Neuronal stem cell (in vitro differentiated cells): Measurements from ENCODE around the gene HOXB7.
A peak's percentile ranks its signal among the peaks of the same experiment; 100 is the strongest.

ENCODE experiments used
- DNase-seq: peaks from one replicate; pipeline ENCODE4 v3.0.0-alpha.2; 2013; ENCODE audit warnings: low spot score
- H2AFZ ChIP-seq: one replicate; pipeline ENCODE4 v1.6.1; 2013; ENCODE audit warnings: mild to moderate bottlenecking, low read length, inconsistent platforms
- H2AK5ac ChIP-seq: 2 replicates; pipeline ENCODE4 v1.6.1; 2013; ENCODE audit warnings: low read depth, mild to moderate bottlenecking, inconsistent platforms, low read length, moderate library complexity, mixed read lengths
- H2BK120ac ChIP-seq: 2 replicates; pipeline ENCODE4 v1.6.1; 2013; ENCODE audit warnings: low read depth, mild to moderate bottlenecking, inconsistent platforms, low read length, moderate library complexity, mixed read lengths
- H2BK12ac ChIP-seq: one replicate; pipeline ENCODE4 v1.6.1; 2013; ENCODE audit warnings: low read length, inconsistent platforms
- H2BK15ac ChIP-seq: 2 replicates; pipeline ENCODE4 v1.6.1; 2013; ENCODE audit warnings: mild to moderate bottlenecking, low read length, inconsistent platforms, mixed read lengths
- H2BK5ac ChIP-seq: one replicate; pipeline ENCODE4 v1.6.1; 2013; ENCODE audit warnings: inconsistent platforms, mild to moderate bottlenecking, low read length, moderate library complexity
- H3K14ac ChIP-seq: one replicate; pipeline ENCODE4 v1.6.1; 2013; ENCODE audit warnings: low read length, inconsistent platforms
- H3K18ac ChIP-seq: 2 replicates; pipeline ENCODE4 v1.6.1; 2013; ENCODE audit warnings: low read length, inconsistent platforms
- H3K23ac ChIP-seq: 2 replicates; pipeline ENCODE4 v1.6.1; 2013; ENCODE audit warnings: low read depth, mild to moderate bottlenecking, mixed read lengths, low read length, inconsistent platforms; ENCODE audit not compliant: poor library complexity
- H3K27ac ChIP-seq: replicated peaks from 3 replicates; pipeline ENCODE4 v1.5.1; 2013; ENCODE audit warnings: low read length, inconsistent platforms
- H3K27me3 ChIP-seq, 3 experiments: 2 replicates each; pipeline ENCODE4 v1.6.1; 2013; ENCODE audit warnings: low read length in 3 of 3, mild to moderate bottlenecking in 2 of 3, inconsistent platforms in 1 of 3, low read depth in 1 of 3, mixed read lengths in 1 of 3, moderate library complexity in 1 of 3; ENCODE audit not compliant: control insufficient read depth in 3 of 3, insufficient read depth in 3 of 3
- H3K36me3 ChIP-seq, 2 donors: replicated peaks in 1 of 2; 2 replicates each; pipeline ENCODE4 v1.6.1; 2013; ENCODE audit warnings: low read length in 2 of 2; ENCODE audit not compliant: control insufficient read depth in 2 of 2, insufficient read depth in 2 of 2
- H3K4ac ChIP-seq: 2 replicates; pipeline ENCODE4 v1.6.1; 2013; ENCODE audit warnings: inconsistent platforms, mild to moderate bottlenecking, low read length, moderate library complexity
- H3K4me1 ChIP-seq, 2 donors: 1 replicate in 1 of 2; 2 replicates in 1 of 2; pipeline ENCODE4 v1.6.1; 2013; ENCODE audit warnings: low read length in 2 of 2, low read depth in 1 of 2; ENCODE audit not compliant: control insufficient read depth in 2 of 2, insufficient read depth in 1 of 2
- H3K4me2 ChIP-seq: one replicate; pipeline ENCODE4 v1.6.1; 2013; ENCODE audit warnings: mild to moderate bottlenecking, low read length, inconsistent platforms; ENCODE audit not compliant: insufficient read depth, poor library complexity, severe bottlenecking
- H3K4me3 ChIP-seq, 2 donors: 2 replicates each; pipeline ENCODE4 v1.5.1; 2013; ENCODE audit warnings: low read length in 2 of 2, mild to moderate bottlenecking in 2 of 2, inconsistent platforms in 1 of 2, moderate library complexity in 1 of 2
- H3K79me1 ChIP-seq: one replicate; pipeline ENCODE4 v1.6.1; 2013; ENCODE audit warnings: low read depth, mild to moderate bottlenecking, inconsistent platforms, low read length, moderate library complexity
- H3K9ac ChIP-seq: one replicate; pipeline ENCODE4 v1.6.1; 2013; ENCODE audit warnings: mild to moderate bottlenecking, low read depth, low read length, inconsistent platforms; ENCODE audit not compliant: poor library complexity
- H3K9me3 ChIP-seq, 2 donors: replicated peaks in 1 of 2; 2 replicates each; pipeline versions ENCODE3 to v1.6.1; 2013; ENCODE audit warnings: low read length in 2 of 2, mild to moderate bottlenecking in 2 of 2, inconsistent platforms in 1 of 2, low read depth in 1 of 2, mixed read lengths in 1 of 2, moderate library complexity in 1 of 2; ENCODE audit not compliant: control insufficient read depth in 2 of 2, insufficient read depth in 1 of 2
- H4K8ac ChIP-seq: one replicate; pipeline ENCODE4 v1.6.1; 2013; ENCODE audit warnings: low read depth, mild to moderate bottlenecking, inconsistent platforms, low read length, moderate library complexity
- H4K91ac ChIP-seq: one replicate; pipeline ENCODE4 v1.6.1; 2013; ENCODE audit warnings: low read length, low read depth, mild to moderate bottlenecking, inconsistent platforms; ENCODE audit not compliant: poor library complexity
- WGBS, 2 donors: extraction: QIAGEN DNeasy Blood & Tissue Kit; methylation state at CpG; one replicate each; pipeline ENCODE4 v1.1.7; 2013; ENCODE audit warnings: missing lambda C conversion rate in 2 of 2, mixed read lengths in 1 of 2; ENCODE audit not compliant: insufficient read length in 2 of 2, insufficient replicate concordance in 1 of 2; ENCODE audit errors: extremely low coverage in 2 of 2; 5-methylcytosine and 5-hydroxymethylcytosine counted together

The HOXB7 gene

GRCh38 chr17:48579760-48580554 lies 30.9 kb downstream of the HOXB7 start:
- Histone ChIP-seq H3K23ac (no peak overlapping the region), H3K4me2 (no peak overlapping the region), H3K79me1 (peaks cover 1% of the 10 kb centered on the region), H3K14ac (no peak overlapping the region), H2BK15ac (no peak overlapping the region), H3K27me3 (peaks cover 74 to 99% (median 97%) of the 10 kb centered on the region in 3 experiments), H2BK120ac (no peak overlapping the region), H3K4me3 (no peak overlapping the region), H3K9me3 (peaks cover 0 to 4% of the 10 kb centered on the region in 2 donors), H4K91ac (no peak overlapping the region), H2AK5ac (no peak overlapping the region), H3K36me3 (no peaks in the 10 kb centered on the region), H3K4me1 (no peaks in the 10 kb centered on the region), H2BK5ac (no peak overlapping the region), H3K18ac (no peak overlapping the region), H3K9ac (no peak overlapping the region), H2AFZ (no peak overlapping the region), H4K8ac (no peak overlapping the region), H3K4ac (no peak overlapping the region), H3K27ac (no peak overlapping the region), H2BK12ac (no peak overlapping the region)
- no peak for DNase-seq
- WGBS, 2 donors, result no CpG with 5 or more reads among the region's 26 CpGs

GRCh38 chr17:48579471-48579759 lies 31.4 kb downstream of the HOXB7 start:
- no peak overlapping the region for H2BK15ac ChIP-seq
- H3K36me3 ChIP-seq, result no peaks in the 10 kb centered on the region
- no peak overlapping the region for H2BK12ac ChIP-seq
- DNase-seq, result no peak
- H3K9ac ChIP-seq, result no peak overlapping the region
- no peak overlapping the region for H3K18ac ChIP-seq
- H3K23ac ChIP-seq, result no peak overlapping the region
- no peak overlapping the region for H4K8ac ChIP-seq
- H3K4ac ChIP-seq, result no peak overlapping the region
- H2AK5ac ChIP-seq, result no peak overlapping the region
- no peak overlapping the region for H3K14ac ChIP-seq
- no peak overlapping the region for H2BK120ac ChIP-seq
- H3K27ac ChIP-seq, result no peak overlapping the region
- H3K4me3 ChIP-seq, result no peak overlapping the region
- H3K4me1 ChIP-seq, result no peaks in the 10 kb centered on the region
- peaks cover 0 to 4% of the 10 kb centered on the region in 2 donors for H3K9me3 ChIP-seq
- no peak overlapping the region for H2BK5ac ChIP-seq
- H3K4me2 ChIP-seq, result no peak overlapping the region
- H3K27me3 ChIP-seq, result peaks cover 74 to 99% (median 97%) of the 10 kb centered on the region in 3 experiments
- no peak overlapping the region for H4K91ac ChIP-seq
- H3K79me1 ChIP-seq, result peaks cover 1% of the 10 kb centered on the region
- no CpG with 5 or more reads among the region's 7 CpGs for WGBS, 2 donors
- no peak overlapping the region for H2AFZ ChIP-seq

- H3K27ac ChIP-seq, result no peak overlapping the region
- peak overlapping the region; percentile 85 for H2AFZ ChIP-seq
- no peak overlapping the region for H4K91ac ChIP-seq
- H3K14ac ChIP-seq, result no peak overlapping the region
- H3K4ac ChIP-seq, result no peak overlapping the region
- no peak overlapping the region for H2BK5ac ChIP-seq
- no peak overlapping the region for H2AK5ac ChIP-seq
- peaks cover 1% of the 10 kb centered on the region for H3K79me1 ChIP-seq
- no peaks in the 10 kb centered on the region for H3K36me3 ChIP-seq
- no peak overlapping the region for H4K8ac ChIP-seq
- H2BK120ac ChIP-seq, result no peak overlapping the region
- no peak overlapping the region for H3K4me2 ChIP-seq
- no peak for DNase-seq
- peaks cover 75 to 98% (median 97%) of the 10 kb centered on the region in 3 experiments for H3K27me3 ChIP-seq
- H3K23ac ChIP-seq, result peak overlapping the region; percentile 49
- H2BK15ac ChIP-seq, result no peak overlapping the region
- H2BK12ac ChIP-seq, result no peak overlapping the region
- peaks cover 0 to 2% of the 10 kb centered on the region in 2 donors for H3K9me3 ChIP-seq
- WGBS, 2 donors, result no CpG with 5 or more reads among the region's 43 CpGs
- H3K4me1 ChIP-seq, result no peaks in the 10 kb centered on the region
- no peak overlapping the region for H3K9ac ChIP-seq
- H3K18ac ChIP-seq, result no peak overlapping the region
- peak overlapping the region; percentile 17 to 33 for H3K4me3 ChIP-seq
Measured at GRCh38 chr17:48578616-48579470, 32.0 kb downstream of the HOXB7 start.
